ENCODE results near the gene MIEN1. TPM values are rescaled to one million over a fixed set of nuclear protein-coding genes. Genes with fewer than 3 reads are reported as not detected.

The MIEN1 gene
- polyA plus RNA-seq, 3 donors, result 61.7 to 141 (median 124) TPM

DNA sequence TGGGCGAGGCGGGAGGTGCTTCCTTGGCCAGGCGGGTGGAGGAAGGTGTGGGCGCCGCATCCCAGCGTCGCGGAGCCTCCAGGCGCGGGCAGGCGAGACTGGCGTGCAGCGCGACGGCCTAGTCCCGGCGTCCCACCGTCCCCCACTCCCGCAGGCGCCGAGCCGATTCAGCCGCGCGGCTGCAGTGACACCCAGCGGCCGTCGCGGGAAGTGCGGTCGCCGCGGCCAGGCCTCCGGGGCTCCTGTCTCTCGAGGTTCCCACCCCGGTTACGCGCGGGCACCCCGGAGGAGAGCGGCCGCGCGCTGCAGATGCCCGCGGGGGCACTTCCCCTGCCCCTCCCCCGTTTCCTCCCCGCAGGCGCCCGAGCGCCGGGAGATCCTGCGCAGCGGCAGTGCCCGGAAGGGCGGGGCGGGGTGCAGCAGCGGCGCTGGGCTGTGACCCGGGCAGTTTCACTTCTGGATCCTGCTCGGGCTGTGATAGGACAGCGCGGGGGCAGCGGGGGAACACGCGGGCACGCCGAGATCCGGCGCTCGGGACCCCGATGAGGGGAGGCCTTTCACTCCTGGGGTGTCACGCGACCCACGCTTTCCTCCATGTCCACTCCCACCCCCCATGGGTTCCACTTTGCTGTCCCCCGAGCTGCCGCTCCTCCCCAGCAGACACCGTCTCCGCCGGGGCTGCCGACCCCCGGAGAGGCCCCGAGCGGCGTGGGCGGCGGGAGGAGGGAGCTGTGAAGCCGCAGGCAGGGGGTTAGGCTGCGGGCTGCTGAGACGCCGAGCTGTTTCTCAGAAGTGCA, 24.0 kb upstream of the MIEN1 start:
- Histone ChIP-seq H3K4me3 (replicated peaks in 1 of 3; ENCODE audit: low read depth in 2 of 3, low read length in 3 of 3) (peak overlapping the region; percentile 47 to 72 (median 59)), H3K9me3 (replicated peaks in 1 of 2; ENCODE audit: control insufficient read depth in 1 of 2, insufficient read depth in 1 of 2, low read length in 2 of 2) (no peaks in the 10 kb centered on the region), H3K4me2 (replicated peaks; ENCODE audit: extremely low read depth, low read length, poor library complexity, severe bottlenecking) (peak overlapping the region; percentile 85), H3K4me1 (ENCODE audit: control insufficient read depth in 1 of 2, insufficient read depth in 2 of 2, low read length in 2 of 2) (peaks cover 38 to 41% of the 10 kb centered on the region in 2 donors), H3K27me3 (ENCODE audit: control insufficient read depth in 2 of 2, insufficient read depth in 2 of 2, low read length in 2 of 2) (no peaks in the 10 kb centered on the region), H2AFZ (ENCODE audit: insufficient read depth, low read depth, low read length, poor library complexity, severe bottlenecking) (peak overlapping the region; percentile 95), H3K9ac (ENCODE audit: insufficient read depth, low read length, poor library complexity, severe bottlenecking) (peak overlapping the region; percentile 92), H4K20me1 (ENCODE audit: insufficient read depth, low read length) (no peaks in the 10 kb centered on the region), H3K79me2 (ENCODE audit: insufficient read depth, low read length) (no peaks in the 10 kb centered on the region), H3K36me3 (replicated peaks in 1 of 2; ENCODE audit: control insufficient read depth in 1 of 2, insufficient read depth in 2 of 2, low read length in 2 of 2) (no peaks in the 10 kb centered on the region), H3K27ac (ENCODE audit: low read depth in 1 of 2, low read length in 2 of 2) (peak overlapping the region; percentile 83 to 97)
- intact Hi-C loops (cut with micrococcal nuclease), result loop anchor here (2.0 to 10.0 kb wide), 6 partner anchors 117 to 227 kb away; partner anchors contain the start of gene STARD3 (in 1 of the 2)
- no peaks in the 10 kb centered on the region for H3K36me3 Mint-ChIP-seq
- DNase-seq, result peak; percentile 96 to 98 (median 98)
- H3K9me3 Mint-ChIP-seq, result peaks cover 0 to 2% (median 0%) of the 10 kb centered on the region in 7 donors
- peaks cover 41% of the 10 kb centered on the region for H3K4me1 Mint-ChIP-seq
- TF ChIP-seq, protein P1, sequence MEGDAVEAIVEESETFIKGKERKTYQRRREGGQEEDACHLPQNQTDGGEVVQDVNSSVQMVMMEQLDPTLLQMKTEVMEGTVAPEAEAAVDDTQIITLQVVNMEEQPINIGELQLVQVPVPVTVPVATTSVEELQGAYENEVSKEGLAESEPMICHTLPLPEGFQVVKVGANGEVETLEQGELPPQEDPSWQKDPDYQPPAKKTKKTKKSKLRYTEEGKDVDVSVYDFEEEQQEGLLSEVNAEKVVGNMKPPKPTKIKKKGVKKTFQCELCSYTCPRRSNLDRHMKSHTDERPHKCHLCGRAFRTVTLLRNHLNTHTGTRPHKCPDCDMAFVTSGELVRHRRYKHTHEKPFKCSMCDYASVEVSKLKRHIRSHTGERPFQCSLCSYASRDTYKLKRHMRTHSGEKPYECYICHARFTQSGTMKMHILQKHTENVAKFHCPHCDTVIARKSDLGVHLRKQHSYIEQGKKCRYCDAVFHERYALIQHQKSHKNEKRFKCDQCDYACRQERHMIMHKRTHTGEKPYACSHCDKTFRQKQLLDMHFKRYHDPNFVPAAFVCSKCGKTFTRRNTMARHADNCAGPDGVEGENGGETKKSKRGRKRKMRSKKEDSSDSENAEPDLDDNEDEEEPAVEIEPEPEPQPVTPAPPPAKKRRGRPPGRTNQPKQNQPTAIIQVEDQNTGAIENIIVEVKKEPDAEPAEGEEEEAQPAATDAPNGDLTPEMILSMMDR (IDR thresholded peaks at IDR 0.05), result peak; percentile 98
- WGBS (ENCODE audit: insufficient coverage), result under 1% methylated on average over 85 of the region's 91 CpGs
- peaks cover 10 to 25% (median 15%) of the 10 kb centered on the region in 3 donors for H3K27me3 Mint-ChIP-seq (ENCODE audit: low read depth in 3 of 3)
- peak overlapping the region; percentile 67 to 84 for H3K4me3 Mint-ChIP-seq
- peak overlapping the region; percentile 72 to 87 (median 85) for H3K27ac Mint-ChIP-seq

DNA sequence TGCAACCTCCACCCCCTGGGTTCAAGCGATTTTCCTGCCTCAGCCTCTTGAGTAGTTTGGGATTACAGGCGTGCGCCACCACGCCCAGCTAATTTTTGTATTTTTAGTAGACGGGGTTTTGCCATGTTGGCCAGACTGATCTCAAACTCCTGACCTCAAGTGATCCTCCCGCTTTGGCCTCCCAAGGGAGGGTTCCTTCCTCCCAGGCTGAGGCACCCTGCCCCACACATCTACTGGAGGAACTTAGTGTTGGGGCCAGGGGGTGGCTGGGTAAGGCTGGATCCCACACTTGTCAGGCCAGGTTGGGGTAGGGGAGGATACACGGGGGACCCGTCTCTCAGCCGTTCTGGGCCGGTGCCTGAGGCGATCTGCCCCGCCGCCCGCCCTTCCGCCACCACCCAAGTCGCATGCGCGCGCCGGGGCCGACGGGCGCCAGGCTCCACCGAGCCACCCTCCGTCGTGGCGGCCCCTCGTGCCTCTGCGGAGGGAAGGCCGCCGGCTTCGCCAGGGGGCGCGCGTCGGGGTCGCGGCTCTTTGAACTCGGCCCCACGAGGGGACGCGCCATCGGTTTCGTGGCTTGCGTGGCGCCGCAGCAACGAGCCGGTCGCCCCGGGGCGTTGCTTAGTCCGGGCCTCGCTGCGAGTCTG, 23.3 kb upstream of the MIEN1 start:
- H3K36me3 Mint-ChIP-seq, result no peaks in the 10 kb centered on the region
- peak; percentile 47 to 65 (median 53) for DNase-seq

More for the DNA sequence above, 23.3 kb upstream of the MIEN1 start:
- Histone ChIP-seq H3K27me3 (ENCODE audit: control insufficient read depth in 2 of 2, insufficient read depth in 2 of 2, low read length in 2 of 2) (no peaks in the 10 kb centered on the region), H3K4me2 (replicated peaks; ENCODE audit: extremely low read depth, low read length, poor library complexity, severe bottlenecking) (peak overlapping the region; percentile 85), H3K27ac (ENCODE audit: low read depth in 1 of 2, low read length in 2 of 2) (peak overlapping the region; percentile 82), H3K4me1 (ENCODE audit: control insufficient read depth in 1 of 2, insufficient read depth in 2 of 2, low read length in 2 of 2) (peaks cover 38 to 41% of the 10 kb centered on the region in 2 donors), H3K9ac (ENCODE audit: insufficient read depth, low read length, poor library complexity, severe bottlenecking) (peak overlapping the region; percentile 92), H2AFZ (ENCODE audit: insufficient read depth, low read depth, low read length, poor library complexity, severe bottlenecking) (peak overlapping the region; percentile 95), H4K20me1 (ENCODE audit: insufficient read depth, low read length) (no peaks in the 10 kb centered on the region), H3K36me3 (replicated peaks in 1 of 2; ENCODE audit: control insufficient read depth in 1 of 2, insufficient read depth in 2 of 2, low read length in 2 of 2) (no peaks in the 10 kb centered on the region), H3K79me2 (ENCODE audit: insufficient read depth, low read length) (no peaks in the 10 kb centered on the region), H3K9me3 (replicated peaks in 1 of 2; ENCODE audit: control insufficient read depth in 1 of 2, insufficient read depth in 1 of 2, low read length in 2 of 2) (no peaks in the 10 kb centered on the region), H3K4me3 (replicated peaks in 1 of 3; ENCODE audit: low read depth in 2 of 3, low read length in 3 of 3) (peak overlapping the region; percentile 38 to 72 (median 43))
- TF ChIP-seq, protein P1 (IDR thresholded peaks at IDR 0.05), result no peak
- Mint-ChIP-seq H3K27ac (peak overlapping the region; percentile 83 to 92 (median 88)), H3K4me3 (peak overlapping the region; percentile 71 to 85), H3K4me1 (peaks cover 39% of the 10 kb centered on the region), H3K9me3 (peaks cover 0 to 2% (median 0%) of the 10 kb centered on the region in 7 donors), H3K27me3 (ENCODE audit: low read depth in 3 of 3) (peaks cover 10 to 22% (median 15%) of the 10 kb centered on the region in 3 donors)
- 0% methylated on average over 49 of the region's 55 CpGs for WGBS (ENCODE audit: insufficient coverage)
- intact Hi-C loops (cut with micrococcal nuclease), result loop anchor here (2.0 to 10.0 kb wide), 6 partner anchors 116 to 226 kb away; partner anchors contain the start of gene STARD3 (in 1 of the 2)
